Middle frontal gyrus (tissue), 1 donor: Measurements from ENCODE around the gene ZFPM1.
A peak's percentile ranks its signal among the peaks of the same experiment; 100 is the strongest.

ENCODE experiments used
- DNase-seq: peaks from one replicate; pipeline ENCODE4 v3.0.0-alpha.2; 2015; ENCODE audit warnings: low spot score; ENCODE audit errors: extremely low spot score

Gene ZFPM1

GRCh38 chr16:88560714-88561484 lies 107.8 kb downstream of the ZFPM1 start:
- no peak for DNase-seq

- DNase-seq: no peak
These were observed 108.6 kb downstream of the ZFPM1 start for GRCh38 chr16:88561485-88562359.

DNA sequence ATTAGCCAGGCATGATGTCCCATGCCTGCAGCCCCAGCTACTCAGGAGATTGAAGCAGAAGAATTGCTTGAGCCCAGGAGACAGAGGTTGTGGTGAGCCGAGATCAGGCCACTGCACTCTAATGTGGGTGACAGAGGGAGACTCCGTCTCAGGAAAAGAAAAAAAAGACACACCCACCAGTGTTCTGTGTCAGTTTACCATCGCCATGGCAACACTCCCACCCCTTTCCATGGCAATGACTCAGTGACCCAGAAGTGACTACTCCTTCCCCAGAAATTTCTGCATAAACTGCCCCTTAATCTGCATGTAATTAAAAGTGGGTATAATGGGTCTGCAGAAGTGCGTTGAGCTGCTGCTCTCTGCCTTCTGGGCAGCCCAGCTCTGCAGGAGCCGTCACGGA lies 113.1 kb downstream of the ZFPM1 start:
- DNase-seq: no peak

- no peak for DNase-seq
These were observed 115.9 kb downstream of the ZFPM1 start for GRCh38 chr16:88568710-88569613.

GRCh38 chr16:88569614-88569984 lies 116.5 kb downstream of the ZFPM1 start:
- DNase-seq: no peak

GRCh38 chr16:88569985-88570690 lies 117.1 kb downstream of the ZFPM1 start, which contains the start of gene ZC3H18:
TSS of gene ZC3H18 (plus strand) at chr16:88570403. CDS start at chr16:88577124, 6,721 bp downstream.
- DNase-seq: peak; percentile 94

DNA sequence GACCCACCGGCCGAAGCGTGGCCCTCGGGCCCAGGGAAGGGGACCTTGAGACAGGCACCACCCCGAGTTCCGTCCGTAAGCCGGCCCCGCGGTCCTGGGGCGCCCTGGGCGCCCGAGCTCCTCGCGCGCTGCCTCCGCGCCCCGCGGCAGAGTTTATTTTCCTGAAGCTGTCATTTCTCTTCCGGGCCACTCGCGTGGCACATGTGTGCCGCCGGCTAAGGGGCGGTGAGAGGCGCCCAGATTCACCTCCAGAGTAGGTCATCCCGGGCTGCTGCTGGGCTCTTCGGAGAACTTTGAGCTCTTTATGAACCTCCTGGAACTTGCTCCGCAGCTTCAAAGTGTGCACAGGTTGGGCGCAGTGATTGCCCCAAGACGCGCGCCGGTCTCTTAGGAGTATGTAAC lies 117.6 kb downstream of the ZFPM1 start:
- no peak for DNase-seq

DNA sequence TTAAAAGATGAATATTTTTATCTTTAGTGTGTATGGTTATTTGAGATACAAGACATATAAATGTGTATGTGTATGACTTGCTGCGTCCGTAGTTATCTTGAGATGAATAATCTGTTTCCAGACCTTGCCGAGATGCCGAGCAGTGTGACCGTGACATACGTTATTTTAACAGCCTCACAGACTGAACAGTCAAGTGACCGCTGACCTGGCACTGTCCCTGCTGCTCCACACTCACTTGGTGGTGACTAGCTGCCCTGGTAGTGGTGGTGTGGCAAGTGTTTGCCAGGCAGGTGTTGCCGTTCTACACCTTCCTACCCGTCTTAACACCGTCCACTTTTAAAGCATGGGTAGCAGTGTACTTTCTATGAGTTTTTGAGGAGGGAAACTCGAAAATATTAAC lies 122.2 kb downstream of the ZFPM1 start:
- DNase-seq: no peak

DNA sequence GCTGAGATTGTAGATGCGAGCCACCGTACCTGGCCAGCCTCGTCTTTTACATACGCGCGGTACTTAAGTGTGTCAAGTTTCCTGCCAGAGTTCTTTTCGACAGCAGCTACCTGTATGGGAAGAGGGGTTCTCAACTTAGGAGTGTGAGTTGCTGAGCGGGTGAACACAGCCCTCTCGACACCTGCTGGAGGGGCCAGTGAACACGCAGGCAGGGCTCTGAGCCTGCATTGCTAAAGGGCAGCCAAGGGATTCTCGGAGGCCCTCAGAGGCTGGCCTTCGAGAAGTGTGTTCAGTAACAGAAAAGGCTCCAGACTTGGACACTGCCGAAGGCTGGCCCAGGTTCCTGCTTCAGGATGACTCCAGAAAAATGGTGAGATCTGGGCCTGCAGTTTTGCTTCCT lies 123.2 kb downstream of the ZFPM1 start:
- no peak for DNase-seq

GRCh38 chr16:88577166-88577565 lies 124.1 kb downstream of the ZFPM1 start:
- DNase-seq: no peak

- DNase-seq: no peak
These were observed 125.6 kb downstream of the ZFPM1 start for GRCh38 chr16:88578446-88579313.

DNA sequence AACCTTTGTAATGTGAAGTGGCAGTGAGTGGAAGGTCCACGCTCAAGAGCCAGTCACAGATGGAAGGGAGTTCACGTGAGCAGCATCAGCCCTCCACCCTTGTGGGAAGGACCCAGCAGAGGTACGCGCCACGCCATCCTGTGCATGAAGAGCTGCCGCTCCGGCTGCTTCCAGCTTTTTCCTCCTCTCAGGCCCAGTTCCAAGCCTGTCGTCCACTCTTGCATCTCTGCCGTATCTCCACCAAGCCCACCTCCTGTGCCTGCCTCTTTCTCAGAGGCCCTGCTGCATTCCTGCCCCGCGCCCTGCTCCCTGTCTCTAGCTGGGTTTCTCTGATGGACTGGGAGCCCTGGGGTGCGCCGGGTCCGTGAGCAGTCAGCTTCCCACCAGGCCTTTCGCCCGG lies 127.3 kb downstream of the ZFPM1 start:
- no peak for DNase-seq

DNA sequence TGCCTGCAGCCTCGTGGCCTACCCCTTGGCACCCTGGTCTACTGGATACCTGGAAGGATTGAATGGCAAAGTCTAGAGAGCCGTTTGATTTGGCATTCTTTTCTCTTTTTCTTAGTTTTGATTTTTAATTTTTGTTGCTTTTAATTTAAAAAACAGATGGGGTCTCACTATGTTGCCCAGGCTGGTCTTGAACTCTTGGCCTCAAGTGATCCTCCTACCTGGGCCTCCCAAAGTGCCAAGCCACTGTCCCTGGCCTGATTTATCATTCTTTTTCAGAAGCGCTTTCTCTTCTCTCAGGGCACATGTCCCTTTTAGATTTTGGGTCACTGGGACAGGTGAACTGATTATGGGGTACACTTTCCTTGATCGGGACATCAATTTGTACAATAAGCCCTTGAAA lies 128.0 kb downstream of the ZFPM1 start:
- no peak for DNase-seq

- DNase-seq: no peak
These were observed 130.0 kb downstream of the ZFPM1 start for GRCh38 chr16:88582912-88583575.

DNA sequence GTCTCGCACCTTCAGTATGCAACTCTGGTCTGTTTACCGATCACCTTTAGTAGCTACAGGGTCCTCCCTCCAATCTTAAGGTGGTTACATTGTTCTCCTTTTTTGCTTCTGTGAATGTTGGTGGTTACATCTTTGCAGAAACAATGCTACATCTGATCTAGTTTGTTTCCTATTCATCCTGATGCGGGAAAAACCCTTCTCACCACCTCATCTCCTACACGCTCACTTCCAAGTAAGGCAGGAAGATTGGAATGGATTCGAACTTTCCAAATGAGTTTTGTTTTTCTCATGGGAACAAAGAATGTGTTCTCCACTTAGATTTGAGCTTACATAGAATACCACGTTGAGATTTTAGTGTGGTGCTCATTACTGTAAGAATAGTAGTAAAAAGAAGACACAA lies 131.6 kb downstream of the ZFPM1 start:
- no peak for DNase-seq

GRCh38 chr16:88585269-88585668 lies 132.2 kb downstream of the ZFPM1 start:
- DNase-seq: no peak

DNA sequence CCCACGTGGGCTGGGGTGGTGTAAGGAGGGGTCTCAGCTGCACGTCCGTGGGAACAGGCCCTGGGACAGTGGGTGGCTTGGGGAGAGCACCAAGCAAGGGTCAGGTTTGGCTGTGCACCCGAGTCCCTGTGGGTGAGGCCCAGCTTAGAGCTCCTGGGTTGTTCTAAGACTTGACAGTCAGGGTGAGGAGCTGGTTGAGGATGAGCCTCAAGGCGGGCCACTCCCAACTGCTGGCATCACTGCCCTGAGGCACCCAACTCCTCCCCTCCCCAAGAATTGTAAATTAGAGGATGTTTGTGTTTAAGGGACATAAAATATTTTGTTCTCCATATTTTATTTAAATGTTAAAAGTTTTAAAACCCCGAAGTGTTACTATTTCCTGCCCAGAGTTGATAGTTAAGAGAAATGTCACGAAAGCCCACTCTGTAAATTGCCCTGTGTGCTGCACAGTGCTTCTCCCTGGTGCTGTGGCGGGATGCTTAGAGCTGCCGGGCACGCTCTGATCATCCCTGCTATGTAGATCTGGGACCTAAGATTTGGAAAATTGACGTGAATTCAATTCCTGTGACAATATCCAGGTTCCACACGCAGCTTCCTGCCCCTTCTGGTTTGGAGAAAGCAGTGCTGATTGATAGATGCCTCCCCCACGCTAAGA lies 133.0 kb downstream of the ZFPM1 start:
- DNase-seq: no peak
